ENCODE results near the gene DEFB108B. TPM values are rescaled to one million over a fixed set of nuclear protein-coding genes. Genes with fewer than 3 reads are reported as not detected.
"Not testable (repeated sequence)": the region's sequence is repeated elsewhere in the genome, so short reads cannot be mapped to it uniquely, and the experiment has no call there.

DEFB108B gene
- total RNA-seq, 1 experiment from 2014 or later: not detected

DNA sequence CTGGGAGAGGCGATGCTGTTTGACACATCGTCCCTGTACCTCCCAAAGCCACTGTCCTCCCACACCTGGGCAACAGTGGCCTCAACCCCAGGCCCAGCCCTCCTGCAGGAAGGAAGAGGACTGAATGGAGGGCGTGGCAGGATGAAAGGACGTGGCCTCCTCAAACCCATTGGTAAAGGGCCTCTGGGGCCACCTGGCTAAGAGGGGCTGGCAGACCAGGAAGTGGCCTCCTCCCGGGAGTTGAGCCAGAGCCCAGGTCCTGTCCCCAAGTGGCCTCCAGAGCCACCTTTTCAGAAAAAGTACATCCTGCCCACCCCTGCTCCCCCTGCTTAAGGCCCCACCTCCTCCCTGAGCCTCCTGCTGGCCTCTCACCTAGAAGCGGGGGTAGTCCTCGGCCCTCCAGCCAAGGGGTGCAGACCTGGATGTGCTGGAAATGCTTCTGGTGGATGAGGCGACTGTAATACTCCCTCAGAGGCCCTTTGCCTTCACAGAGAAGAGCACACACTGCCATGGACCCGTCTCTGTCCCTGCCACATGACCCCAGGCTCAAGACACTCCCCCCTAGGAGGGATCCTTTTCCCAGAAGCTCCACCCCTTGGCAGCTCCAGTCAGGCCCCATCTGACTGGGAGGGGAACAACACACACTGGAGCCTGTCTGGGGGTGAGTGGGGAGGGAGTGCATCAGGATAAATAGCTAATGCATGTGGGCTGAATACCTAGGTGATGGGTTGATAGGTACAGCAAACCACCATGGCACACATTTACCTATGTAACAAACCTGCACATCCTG lies 28.6 kb upstream of the DEFB108B start:
- in situ Hi-C loops (cut with HindIII; ENCODE audit: low pct_unique_long_range_greater_than_20kb, low sequenced_read_pairs); DNase-seq (ENCODE audit: low read depth): not testable (repeated sequence)

DNA sequence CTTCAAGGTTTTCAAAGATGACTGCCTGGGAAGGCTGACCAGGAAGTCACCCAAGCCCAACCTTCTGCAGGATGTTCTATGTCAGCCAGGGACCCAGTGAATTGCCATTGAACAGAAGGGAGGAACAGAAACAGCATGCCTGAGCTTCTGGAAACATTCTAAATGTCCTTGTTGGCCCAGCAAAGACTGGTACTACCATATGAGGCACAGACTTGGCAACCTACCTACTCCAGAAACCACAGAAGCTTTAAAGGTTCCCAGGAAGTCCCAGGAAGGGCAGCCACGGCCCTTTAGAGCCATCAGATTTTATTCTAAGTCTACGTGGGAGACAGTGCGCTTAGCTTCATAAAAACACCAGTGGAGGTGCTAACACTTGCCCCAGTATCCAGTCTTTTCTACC lies 20.5 kb upstream of the DEFB108B start:
- DNase-seq (ENCODE audit: low read depth); in situ Hi-C loops (cut with HindIII; ENCODE audit: low pct_unique_long_range_greater_than_20kb, low sequenced_read_pairs): not testable (repeated sequence)

DNA sequence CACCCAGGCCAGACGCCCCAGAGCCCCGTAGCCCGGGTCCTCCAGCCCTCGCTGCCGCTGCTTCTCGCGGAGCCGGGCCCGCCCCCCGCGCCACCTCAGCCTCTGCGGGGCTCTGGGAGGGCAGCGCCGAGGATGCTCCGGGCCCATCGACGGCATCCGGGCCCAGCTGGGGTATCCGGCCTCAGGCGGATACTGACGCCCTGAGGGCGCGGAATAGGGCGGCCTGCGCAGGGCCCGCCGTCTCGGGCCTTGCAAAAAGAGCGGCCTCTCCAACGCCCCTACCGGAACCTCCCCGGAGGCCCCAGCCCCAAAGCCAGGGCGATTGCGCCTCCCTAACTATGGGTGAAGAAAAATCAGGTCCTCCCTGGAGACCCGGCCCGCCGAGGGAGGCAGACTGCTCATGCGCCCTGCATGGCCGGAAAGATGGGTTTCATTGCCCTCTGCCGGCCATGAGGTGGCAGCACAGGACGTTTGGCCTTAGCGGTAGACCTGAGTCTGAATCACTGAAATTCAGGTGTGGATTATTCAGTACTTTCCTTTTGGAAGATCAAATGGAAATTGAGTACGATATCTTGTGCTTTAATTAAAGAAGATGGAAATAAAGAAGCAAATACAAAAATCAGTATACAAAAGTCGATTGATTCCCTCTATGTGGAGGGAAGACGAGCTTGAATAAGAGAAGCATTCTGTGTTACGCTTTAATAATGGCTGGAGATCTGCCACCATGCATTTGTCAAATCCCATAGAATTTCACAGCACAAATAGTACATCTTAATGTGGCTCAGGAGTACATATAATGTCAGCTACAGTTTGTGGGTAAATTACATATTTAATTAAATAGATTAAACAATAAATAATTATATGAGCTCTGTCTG lies 19.3 kb upstream of the DEFB108B start:
- peak; percentile 59 for DNase-seq (ENCODE audit: low read depth)
- in situ Hi-C loops (cut with HindIII; ENCODE audit: low pct_unique_long_range_greater_than_20kb, low sequenced_read_pairs): not testable (repeated sequence)

DNA sequence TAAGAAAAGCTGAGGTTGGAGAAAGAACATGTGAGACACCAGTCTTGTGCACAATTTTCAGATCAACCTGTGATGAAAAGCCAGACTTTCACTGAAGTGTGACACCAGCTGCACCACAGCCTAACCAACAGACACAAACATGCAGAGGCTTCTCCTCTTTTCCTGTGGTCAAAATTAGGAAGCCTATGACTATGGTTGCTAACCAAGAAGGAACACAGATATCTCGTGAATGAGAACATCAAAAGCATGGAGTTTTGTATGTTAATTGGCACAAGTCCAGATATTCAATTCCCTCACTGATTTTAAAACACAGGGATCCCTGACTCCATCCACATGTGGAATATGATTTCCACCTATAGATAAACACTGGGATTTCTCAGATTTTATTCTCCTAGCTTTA lies 11.5 kb upstream of the DEFB108B start:
- in situ Hi-C loops (cut with HindIII; ENCODE audit: low pct_unique_long_range_greater_than_20kb, low sequenced_read_pairs); DNase-seq (ENCODE audit: low read depth): not testable (repeated sequence)

DNA sequence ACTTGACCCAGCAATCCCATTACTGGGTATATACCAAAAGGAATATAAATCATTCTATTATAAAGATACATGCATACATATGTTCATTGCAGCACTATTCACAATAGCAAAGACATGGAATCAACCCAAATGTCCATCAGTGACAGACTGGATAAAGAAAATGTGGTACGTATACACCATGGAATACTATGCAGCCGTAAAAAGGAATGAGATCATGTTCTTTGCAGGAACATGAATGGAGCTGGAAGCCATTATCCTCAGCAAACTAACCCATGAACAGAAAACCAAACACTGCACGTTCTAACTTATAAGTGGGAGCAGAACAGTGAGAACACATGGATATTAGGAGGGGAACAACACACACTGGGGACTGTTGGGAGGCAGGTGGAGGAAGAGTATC lies 3.8 kb upstream of the DEFB108B start:
- in situ Hi-C loops (cut with HindIII; ENCODE audit: low pct_unique_long_range_greater_than_20kb, low sequenced_read_pairs); DNase-seq (ENCODE audit: low read depth): not testable (repeated sequence)

DNA sequence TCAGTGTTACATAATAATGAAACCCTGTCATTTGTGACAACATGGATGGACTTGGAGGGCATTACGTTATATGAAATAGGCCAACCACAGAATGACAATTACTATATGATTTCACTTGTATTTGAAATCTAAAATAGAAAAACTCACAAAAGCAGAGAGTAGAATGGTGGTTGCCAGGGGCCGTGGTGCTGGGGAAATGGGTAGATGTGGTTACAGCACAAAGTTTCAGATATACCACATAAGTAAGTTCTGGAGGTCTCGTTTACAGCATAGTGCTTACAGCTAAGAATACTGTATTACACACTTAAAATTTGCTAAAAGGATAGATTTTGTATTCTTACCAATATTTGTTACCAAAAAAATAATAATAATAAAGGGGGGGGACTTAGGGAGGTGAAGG lies 3.3 kb upstream of the DEFB108B start:
- in situ Hi-C loops (cut with HindIII; ENCODE audit: low pct_unique_long_range_greater_than_20kb, low sequenced_read_pairs); DNase-seq (ENCODE audit: low read depth): not testable (repeated sequence)

DNA sequence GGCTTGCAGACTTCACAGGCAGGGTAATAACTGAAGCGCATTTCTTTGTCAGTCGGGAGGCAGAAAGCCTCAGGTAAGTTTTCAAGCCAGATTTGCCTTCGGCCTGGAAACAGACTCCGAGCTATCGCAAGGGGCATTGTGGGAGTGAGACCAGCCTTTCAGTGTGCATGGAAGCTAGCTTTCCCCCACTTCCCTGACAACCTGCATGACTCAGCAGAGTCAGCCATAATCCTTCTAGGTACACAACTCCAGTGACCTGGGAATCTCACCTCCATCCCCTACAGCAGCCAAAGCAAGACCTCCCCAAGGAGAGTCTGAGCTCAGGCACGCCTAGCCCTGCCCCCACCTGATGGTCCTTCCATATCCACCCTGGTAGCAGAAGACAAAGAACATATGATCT lies 9.7 kb downstream of the DEFB108B start:
- in situ Hi-C loops (cut with HindIII; ENCODE audit: low pct_unique_long_range_greater_than_20kb, low sequenced_read_pairs); DNase-seq (ENCODE audit: low read depth): not testable (repeated sequence)

DNA sequence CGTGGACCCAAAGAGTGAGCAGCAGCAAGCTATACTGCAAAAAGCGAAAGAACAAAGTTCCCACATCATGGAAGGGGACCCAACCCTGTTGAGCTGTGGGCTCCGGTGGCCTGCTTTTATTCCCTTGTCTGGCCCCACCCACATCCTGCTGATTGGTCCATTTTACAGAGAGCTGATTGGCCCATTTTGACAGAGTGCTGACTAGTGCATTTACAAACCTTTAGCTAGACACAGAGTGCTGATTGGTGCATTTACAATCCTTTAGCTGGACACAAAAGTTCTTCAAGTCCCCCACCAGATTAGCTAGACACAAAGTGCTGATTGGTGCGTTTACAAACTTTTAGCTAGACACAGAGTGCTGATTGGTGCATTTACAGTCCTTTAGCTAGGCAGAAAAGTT lies 10.4 kb downstream of the DEFB108B start:
- in situ Hi-C loops (cut with HindIII; ENCODE audit: low pct_unique_long_range_greater_than_20kb, low sequenced_read_pairs); DNase-seq (ENCODE audit: low read depth): not testable (repeated sequence)

DNA sequence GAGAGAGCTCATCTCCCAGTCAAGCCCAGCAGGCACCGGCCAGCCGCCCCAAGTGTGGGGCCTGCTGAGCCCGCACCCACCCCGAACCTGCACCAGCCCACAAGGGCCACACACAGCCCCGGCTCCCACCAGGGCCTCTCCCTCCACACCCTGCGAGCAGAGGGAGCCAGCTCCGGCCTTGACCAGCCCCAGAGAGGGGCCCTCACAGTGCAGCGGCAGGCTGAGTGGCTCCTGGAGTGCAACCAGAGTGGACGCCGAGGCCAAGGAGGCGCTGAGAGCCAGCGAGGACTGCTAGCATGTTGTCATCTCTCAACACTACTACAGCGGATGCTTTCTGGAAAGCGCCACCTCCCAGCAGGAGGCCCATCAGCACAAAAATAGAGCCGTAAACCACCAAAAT lies 10.9 kb downstream of the DEFB108B start:
- DNase-seq (ENCODE audit: low read depth): no peak
- in situ Hi-C loops (cut with HindIII; ENCODE audit: low pct_unique_long_range_greater_than_20kb, low sequenced_read_pairs): no loop called here

DNA sequence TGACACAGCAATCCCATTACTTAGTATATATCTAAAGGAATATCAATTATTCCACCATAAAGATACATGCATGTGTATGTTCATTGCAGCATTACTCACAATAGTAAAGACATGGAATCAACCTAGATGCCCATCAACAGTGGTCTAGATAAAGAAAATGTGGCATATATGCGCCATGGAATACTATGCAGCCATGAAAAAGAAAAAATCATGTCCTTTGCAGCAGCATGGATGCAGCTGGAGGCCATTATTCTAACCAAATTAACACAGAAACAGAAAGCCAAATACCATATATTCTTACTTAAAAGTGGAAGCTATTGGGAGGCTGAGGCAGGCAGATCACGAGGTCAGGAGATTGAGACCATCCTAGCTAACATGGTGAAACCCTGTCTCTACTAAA lies 20.9 kb downstream of the DEFB108B start:
- in situ Hi-C loops (cut with HindIII; ENCODE audit: low pct_unique_long_range_greater_than_20kb, low sequenced_read_pairs); DNase-seq (ENCODE audit: low read depth): not testable (repeated sequence)

DNA sequence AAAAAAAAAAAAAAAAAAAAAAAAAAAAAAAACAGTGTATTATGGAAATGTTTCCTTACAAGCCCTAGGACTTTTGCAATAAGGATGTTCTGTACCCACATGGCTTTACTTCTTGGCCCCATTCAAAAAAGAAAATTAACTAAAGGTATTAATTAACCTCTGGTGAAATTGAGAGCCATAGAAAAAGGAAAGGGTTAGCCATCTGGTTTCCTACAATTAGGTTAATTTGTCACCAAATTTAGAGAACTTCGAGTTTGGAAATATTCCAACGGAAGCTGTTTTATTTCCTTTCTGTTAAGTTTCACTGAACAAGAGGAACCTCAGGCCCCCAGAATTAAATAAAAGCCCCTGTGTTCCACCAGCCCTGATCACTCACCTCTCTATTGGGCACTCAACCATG lies 22.9 kb downstream of the DEFB108B start:
- DNase-seq (ENCODE audit: low read depth); in situ Hi-C loops (cut with HindIII; ENCODE audit: low pct_unique_long_range_greater_than_20kb, low sequenced_read_pairs): not testable (repeated sequence)

DNA sequence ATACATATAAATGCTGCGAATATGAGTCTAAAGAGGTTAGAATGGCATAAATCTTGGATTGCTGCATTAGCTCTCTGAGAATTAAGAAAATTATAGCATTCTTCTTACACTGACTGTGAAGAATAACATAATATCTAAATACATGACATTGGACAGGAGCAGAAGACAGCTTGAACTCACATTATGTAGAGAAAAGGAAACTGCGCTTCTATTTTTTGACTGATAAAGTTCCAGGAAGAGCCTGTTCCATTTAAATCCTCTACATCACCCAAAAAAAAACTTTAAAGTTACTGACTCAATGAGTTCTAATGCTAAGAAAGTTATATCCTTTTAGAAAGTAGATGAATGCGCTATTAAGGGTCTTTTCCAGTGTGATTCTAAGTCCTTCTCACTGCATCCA lies 27.8 kb downstream of the DEFB108B start:
- in situ Hi-C loops (cut with HindIII; ENCODE audit: low pct_unique_long_range_greater_than_20kb, low sequenced_read_pairs); DNase-seq (ENCODE audit: low read depth): not testable (repeated sequence)

DNA sequence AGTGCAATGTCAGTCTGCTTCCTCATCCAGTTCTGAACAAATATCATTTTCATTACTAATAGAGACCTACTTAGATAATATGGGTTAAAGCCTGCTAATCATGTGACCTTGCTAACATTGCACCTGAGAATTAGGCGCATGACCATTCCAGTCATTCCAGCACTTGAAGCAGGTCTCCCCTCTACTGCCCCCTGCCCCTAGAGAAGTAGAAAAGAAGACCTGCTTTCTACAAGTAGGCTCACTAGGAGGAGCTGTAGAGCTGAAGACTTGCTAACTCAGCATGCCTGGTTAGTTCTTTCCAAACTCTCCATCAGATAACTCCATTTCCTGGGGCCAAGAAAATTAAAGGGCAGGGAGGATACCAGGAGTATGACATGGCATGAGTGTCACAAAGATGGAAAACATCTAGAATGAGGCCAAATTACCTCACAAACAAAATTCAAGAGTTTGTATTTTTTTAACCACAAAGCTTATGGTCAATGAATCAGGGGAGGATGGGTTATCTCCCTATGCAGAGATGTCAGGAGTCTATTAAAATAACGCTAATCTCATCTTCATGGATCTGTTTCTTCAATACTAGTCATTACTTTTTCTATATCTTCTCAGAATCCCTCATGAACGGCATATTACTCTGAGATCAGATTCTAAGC lies 31.1 kb downstream of the DEFB108B start:
- in situ Hi-C loops (cut with HindIII; ENCODE audit: low pct_unique_long_range_greater_than_20kb, low sequenced_read_pairs): not testable (repeated sequence)
- peak; percentile 57 for DNase-seq (ENCODE audit: low read depth)

DNA sequence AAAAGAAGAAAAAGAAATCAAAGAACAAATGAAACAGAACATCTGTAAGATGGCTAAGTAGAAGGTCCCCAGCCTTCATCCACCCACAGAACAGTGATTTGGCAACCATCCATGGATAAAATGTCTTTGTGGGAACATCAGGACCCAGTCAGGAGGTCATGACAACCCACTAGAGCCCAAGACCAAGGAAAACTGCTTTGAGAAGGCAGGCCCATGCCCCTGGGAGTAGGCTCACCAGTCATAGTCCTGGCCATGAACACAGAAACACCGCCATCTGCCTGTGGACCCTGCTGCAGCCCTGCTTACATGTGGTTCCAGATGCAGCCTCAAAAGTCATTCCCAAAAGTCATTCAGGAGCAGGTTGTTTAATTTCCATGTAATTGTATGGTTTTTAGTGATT lies 34.2 kb downstream of the DEFB108B start:
- DNase-seq (ENCODE audit: low read depth); in situ Hi-C loops (cut with HindIII; ENCODE audit: low pct_unique_long_range_greater_than_20kb, low sequenced_read_pairs): not testable (repeated sequence)

DNA sequence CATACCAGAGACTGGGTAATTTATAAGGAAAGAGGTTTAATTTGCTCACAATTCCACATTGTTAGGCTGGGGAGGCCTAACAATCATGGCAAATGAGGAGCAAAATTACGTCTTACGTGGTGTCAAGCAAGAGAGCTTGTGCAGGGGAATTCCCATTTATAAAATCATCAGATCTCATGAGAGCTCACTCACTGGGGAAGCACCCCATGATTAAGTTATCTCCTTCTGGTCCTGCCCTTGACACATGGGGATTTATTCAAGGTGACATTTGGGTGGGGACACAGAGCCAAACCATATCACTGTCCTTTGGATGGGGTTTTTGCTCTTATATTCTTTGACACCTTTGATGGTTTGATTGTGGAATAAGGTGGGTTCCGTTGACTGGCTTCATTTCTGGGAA lies 36.9 kb downstream of the DEFB108B start:
- DNase-seq (ENCODE audit: low read depth); in situ Hi-C loops (cut with HindIII; ENCODE audit: low pct_unique_long_range_greater_than_20kb, low sequenced_read_pairs): not testable (repeated sequence)

DNA sequence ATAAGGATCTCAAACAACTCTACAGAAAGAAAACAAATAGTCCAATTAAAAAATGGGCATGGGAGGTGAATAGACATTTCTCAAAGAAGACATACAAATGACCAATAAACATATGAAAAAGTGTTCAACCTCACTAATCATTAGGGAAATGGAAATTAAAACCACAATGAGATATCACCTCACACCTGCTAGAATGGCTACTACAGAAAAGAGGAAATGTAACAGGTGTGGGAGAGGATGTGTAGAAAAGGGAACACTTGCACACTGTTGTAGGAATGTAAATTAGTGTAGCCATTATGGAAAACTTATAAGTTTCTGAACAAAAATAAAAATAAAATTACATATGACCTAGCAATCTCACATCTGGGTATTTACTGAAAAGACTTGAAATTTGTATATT lies 37.7 kb downstream of the DEFB108B start:
- in situ Hi-C loops (cut with HindIII; ENCODE audit: low pct_unique_long_range_greater_than_20kb, low sequenced_read_pairs); DNase-seq (ENCODE audit: low read depth): not testable (repeated sequence)

DNA sequence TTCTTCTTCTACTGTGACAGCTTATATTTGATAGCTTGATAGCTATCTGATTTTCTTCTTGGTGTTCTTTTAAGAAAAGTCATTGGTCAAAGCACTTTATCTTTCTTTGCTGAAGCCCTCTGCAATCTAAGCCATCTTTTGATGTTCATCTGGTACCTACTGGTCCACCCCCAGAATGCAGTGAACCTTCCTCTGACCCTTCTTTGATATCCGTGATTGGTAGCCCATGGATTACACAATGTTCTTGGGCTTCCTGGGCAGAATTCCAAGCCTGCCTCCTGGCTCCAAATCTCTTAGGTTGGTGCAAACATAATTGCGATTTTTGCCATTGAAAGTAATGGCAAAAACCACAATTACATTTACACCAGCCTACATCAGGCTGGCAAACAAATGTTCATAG lies 43.3 kb downstream of the DEFB108B start:
- not testable (repeated sequence) for DNase-seq (ENCODE audit: low read depth)

DNA sequence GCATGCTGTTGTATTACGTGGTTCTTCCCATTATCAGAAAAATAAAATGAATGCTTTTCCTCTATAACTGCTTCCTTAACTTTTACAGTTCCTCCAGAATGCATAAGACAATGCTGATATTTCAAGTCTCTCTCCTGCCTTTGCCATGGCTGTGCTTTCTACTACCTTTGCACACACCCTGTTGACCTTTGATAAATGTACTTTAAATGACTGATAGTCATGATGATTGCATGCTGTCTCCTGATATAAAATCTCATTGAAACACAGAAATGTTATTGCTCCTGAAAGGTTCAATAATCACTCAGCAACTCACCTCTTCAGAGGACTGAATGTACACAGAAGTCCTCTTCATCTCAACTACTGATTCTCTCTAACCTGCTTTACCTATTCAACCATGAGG lies 45.1 kb downstream of the DEFB108B start, which contains the start of gene DEFB131B:
Gene DEFB131B, plus strand, starts transcription at position 395 of the 400 bp plus-strand sequence. Its CDS starts 0 bp downstream, at position 395.
- in situ Hi-C loops (cut with HindIII; ENCODE audit: low pct_unique_long_range_greater_than_20kb, low sequenced_read_pairs); DNase-seq (ENCODE audit: low read depth): not testable (repeated sequence)

More for the DNA sequence above, 43.3 kb downstream of the DEFB108B start:
- in situ Hi-C loops (cut with HindIII; ENCODE audit: low pct_unique_long_range_greater_than_20kb, low sequenced_read_pairs): not testable (repeated sequence)

All from Caki2 (cell line).